SKM-1 treated with dmso at 0.1 percent for 144 hours (cell line): ENCODE measurements around the gene SLC30A2.

ENCODE experiments used
- DNase-seq: peaks from one replicate; lab custom pipeline; 2025; ENCODE audit not compliant: unreplicated experiment; lab: John Stamatoyannopoulos, UW

Gene SLC30A2

GRCh38 chr1:26070296-26070962 lies 24.5 kb upstream of the SLC30A2 start:
- DNase-seq: no peak

- no peak for DNase-seq
These were observed 24.0 kb upstream of the SLC30A2 start for GRCh38 chr1:26069941-26070295.

GRCh38 chr1:26067432-26067911 lies 21.6 kb upstream of the SLC30A2 start, which contains the start of gene TRIM63:
Gene TRIM63, minus strand, starts transcription at chr1:26067630. Its CDS starts 136 bp downstream, at chr1:26067494.
- no peak for DNase-seq

- DNase-seq: no peak
These were observed 20.9 kb upstream of the SLC30A2 start for GRCh38 chr1:26066857-26067256.

GRCh38 chr1:26066160-26066559 lies 20.2 kb upstream of the SLC30A2 start:
- DNase-seq: no peak

GRCh38 chr1:26064553-26064952 lies 18.6 kb upstream of the SLC30A2 start:
- DNase-seq: no peak

GRCh38 chr1:26060832-26061574 lies 15.1 kb upstream of the SLC30A2 start:
- DNase-seq: no peak

GRCh38 chr1:26059906-26060305 lies 14.0 kb upstream of the SLC30A2 start:
- no peak for DNase-seq

- no peak for DNase-seq
These were observed 12.2 kb upstream of the SLC30A2 start for GRCh38 chr1:26058052-26058595.

- no peak for DNase-seq
These were observed 11.3 kb upstream of the SLC30A2 start for GRCh38 chr1:26057189-26057588.

- no peak for DNase-seq
These were observed 9.1 kb upstream of the SLC30A2 start for GRCh38 chr1:26055041-26055440.

GRCh38 chr1:26053718-26054560 lies 8.0 kb upstream of the SLC30A2 start:
- DNase-seq: peak; percentile 9

- no peak for DNase-seq
These were observed 4.3 kb upstream of the SLC30A2 start for GRCh38 chr1:26050248-26050640.

GRCh38 chr1:26049531-26050247 lies 3.8 kb upstream of the SLC30A2 start:
- DNase-seq: no peak

- no peak for DNase-seq
These were observed 1.5 kb upstream of the SLC30A2 start for GRCh38 chr1:26047278-26047874.

- DNase-seq: no peak
These were observed 553 bp upstream of the SLC30A2 start for GRCh38 chr1:26046246-26047095.

GRCh38 chr1:26044971-26045721 lies 772 bp downstream of the SLC30A2 start:
- DNase-seq: no peak

GRCh38 chr1:26044414-26044813 lies 1.5 kb downstream of the SLC30A2 start:
- no peak for DNase-seq

GRCh38 chr1:26043765-26044164 lies 2.2 kb downstream of the SLC30A2 start:
- no peak for DNase-seq
